Esophagus squamous epithelium (tissue), 5 donors: ENCODE results near the gene HSBP1. TPM values are rescaled to one million over a fixed set of nuclear protein-coding genes. Genes with fewer than 3 reads are reported as not detected.

ENCODE experiments used
- DNase-seq: peaks from one replicate; lab custom pipeline; 2025; lab: John Stamatoyannopoulos, UW
- H3K27ac ChIP-seq, 4 donors: fragments of 200-600 bp; sonication (generic); one replicate each; pipeline ENCODE4 v1.5.1; 2016 to 2019; ENCODE audit warnings: mild to moderate bottlenecking in 1 of 4
- H3K27me3 ChIP-seq, 4 donors: fragments of 200-600 bp; sonication (generic); 1 replicate in 3 of 4; 2 replicates in 1 of 4; pipeline versions ENCODE4 v1.5.1 to v1.6.0; 2017 to 2021; ENCODE audit warnings: antibody characterized with exemption in 1 of 4
- H3K36me3 ChIP-seq, 3 donors: fragments of 200-600 bp; sonication (generic); one replicate each; pipeline ENCODE4 v1.5.1; 2016 to 2019
- H3K4me1 ChIP-seq, 3 donors: fragments of 200-600 bp; sonication (generic); one replicate each; pipeline ENCODE4 v1.5.1; 2017 to 2019
- H3K4me3 ChIP-seq, 4 donors: fragments of 200-600 bp; sonication (generic); 1 replicate in 3 of 4; 2 replicates in 1 of 4; pipeline ENCODE4 v1.5.1; 2016 to 2019; ENCODE audit warnings: mild to moderate bottlenecking in 2 of 4, moderate library complexity in 1 of 4
- H3K9me3 ChIP-seq, 3 donors: fragments of 200-600 bp; sonication (generic); one replicate each; pipeline ENCODE4 v1.5.1; 2016 to 2019
- POLR2A ChIP-seq, 4 donors: fragments of 450-650 bp; IDR thresholded peaks; one replicate each; pipeline ENCODE4 v1.6.1; 2017; ENCODE audit warnings: antibody characterized with exemption in 4 of 4, mild to moderate bottlenecking in 4 of 4, moderate library complexity in 3 of 4
- WGBS, 2 donors: methylation state at CpG; one replicate each; pipeline ENCODE4 v1.1.5; 2018; 5-methylcytosine and 5-hydroxymethylcytosine counted together
- intact Hi-C: fragments of 100-400 bp; cut with DNase I; formaldehyde crosslinking; loops from one replicate; pipeline ENCODE4 v1.15.0; 2022
- total RNA-seq, 4 donors: library from RNA; depleted of rRNA; stranded (reverse); fragments of >200 nt; gene quantifications; one replicate each; pipeline ENCODE4 v1.1.0, GENCODE V29; 2016
- TF ChIP-seq, protein P1 (sequence below), 6 experiments: fragments of 450-650 bp in 4 of 6; fragments of 200-600 bp in 2 of 6; sonication (generic) in 2 of 6; IDR thresholded peaks; one replicate each; pipeline ENCODE4 v1.5.1; 2016 to 2019; ENCODE audit warnings: antibody characterized with exemption in 6 of 6, mild to moderate bottlenecking in 4 of 6, moderate library complexity in 4 of 6
- donor health status: DM: yes; HTN: yes; CAD: no.

The HSBP1 gene
- total RNA-seq, 4 donors from 2014 or later = 18.2 to 32.4 (median 23.3) TPM

DNA sequence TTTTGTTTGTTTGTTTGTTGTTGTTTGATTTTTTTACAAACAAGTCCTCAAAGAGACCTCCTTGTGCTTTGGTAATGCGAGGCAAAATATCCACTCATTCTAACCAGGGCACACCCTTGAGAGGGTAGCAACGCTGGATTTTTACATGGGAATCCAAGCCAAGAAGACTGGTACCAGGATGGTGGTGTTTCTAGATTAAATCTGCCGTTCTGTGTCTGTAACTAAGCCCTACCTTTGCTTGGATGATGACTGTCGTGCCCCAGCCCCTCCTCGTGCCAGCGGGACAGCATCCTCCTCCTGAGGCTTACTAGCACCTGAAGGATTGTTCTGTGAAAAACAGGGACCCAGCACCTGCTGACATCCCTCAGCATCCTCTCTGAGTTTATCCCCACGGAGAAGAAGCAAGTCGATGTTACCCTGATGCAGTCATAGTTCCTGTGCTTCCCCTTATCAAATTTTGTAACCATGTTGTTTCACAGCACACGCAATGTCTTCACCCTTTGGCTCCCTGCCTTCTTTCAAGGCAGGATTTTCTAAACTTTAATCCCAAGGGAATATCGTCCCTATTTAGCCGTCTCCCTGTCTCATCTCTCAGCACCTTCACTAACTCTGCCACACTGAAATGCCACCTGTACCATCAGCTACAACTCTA lies 5.1 kb upstream of the HSBP1 start:
- no peaks in the 10 kb centered on the region for H3K9me3 ChIP-seq
- H3K4me3 ChIP-seq = peak overlapping the region; percentile 13 to 55 (median 30)
- no peak for TF ChIP-seq POLR2A (IDR thresholded peaks at IDR 0.05)
- TF ChIP-seq, protein P1, sequence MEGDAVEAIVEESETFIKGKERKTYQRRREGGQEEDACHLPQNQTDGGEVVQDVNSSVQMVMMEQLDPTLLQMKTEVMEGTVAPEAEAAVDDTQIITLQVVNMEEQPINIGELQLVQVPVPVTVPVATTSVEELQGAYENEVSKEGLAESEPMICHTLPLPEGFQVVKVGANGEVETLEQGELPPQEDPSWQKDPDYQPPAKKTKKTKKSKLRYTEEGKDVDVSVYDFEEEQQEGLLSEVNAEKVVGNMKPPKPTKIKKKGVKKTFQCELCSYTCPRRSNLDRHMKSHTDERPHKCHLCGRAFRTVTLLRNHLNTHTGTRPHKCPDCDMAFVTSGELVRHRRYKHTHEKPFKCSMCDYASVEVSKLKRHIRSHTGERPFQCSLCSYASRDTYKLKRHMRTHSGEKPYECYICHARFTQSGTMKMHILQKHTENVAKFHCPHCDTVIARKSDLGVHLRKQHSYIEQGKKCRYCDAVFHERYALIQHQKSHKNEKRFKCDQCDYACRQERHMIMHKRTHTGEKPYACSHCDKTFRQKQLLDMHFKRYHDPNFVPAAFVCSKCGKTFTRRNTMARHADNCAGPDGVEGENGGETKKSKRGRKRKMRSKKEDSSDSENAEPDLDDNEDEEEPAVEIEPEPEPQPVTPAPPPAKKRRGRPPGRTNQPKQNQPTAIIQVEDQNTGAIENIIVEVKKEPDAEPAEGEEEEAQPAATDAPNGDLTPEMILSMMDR (IDR thresholded peaks at IDR 0.05) = no peak
- intact Hi-C loops = no loop called here
- H3K27me3 ChIP-seq = no peaks in the 10 kb centered on the region
- peak overlapping the region; percentile 39 to 84 (median 74) for H3K27ac ChIP-seq
- WGBS, 2 donors = 32 to 42% methylated on average over 11 of the region's 11 CpGs
- no peak for DNase-seq
- H3K4me1 ChIP-seq = peaks cover 8 to 42% (median 10%) of the 10 kb centered on the region in 3 donors
- no peaks in the 10 kb centered on the region for H3K36me3 ChIP-seq

DNA sequence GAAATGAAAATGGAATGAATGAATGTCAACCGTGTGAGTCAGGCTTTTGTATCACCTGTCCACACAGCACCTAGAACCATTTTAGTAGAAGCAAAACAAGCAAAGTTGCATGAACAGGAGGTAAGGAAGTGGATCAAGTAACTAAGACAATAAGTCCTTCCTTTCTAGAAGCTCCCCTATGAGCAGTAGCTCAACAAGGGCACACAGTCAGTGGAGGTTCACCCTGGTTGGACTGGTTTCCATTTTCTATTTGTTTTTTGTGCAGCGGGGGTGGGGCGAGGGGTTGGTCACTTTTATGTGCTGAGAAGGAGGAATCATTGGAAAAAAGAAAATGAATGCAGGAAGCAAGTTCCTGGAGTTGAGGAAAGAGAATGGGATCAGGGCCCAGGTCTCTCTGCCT lies 4.0 kb upstream of the HSBP1 start:
- WGBS, 2 donors = 61 to 68% methylated on average over 3 of the region's 3 CpGs
- Histone ChIP-seq H3K27ac (peak overlapping the region; percentile 37 to 84 (median 76)), H3K4me3 (no peak overlapping the region), H3K9me3 (no peaks in the 10 kb centered on the region), H3K27me3 (no peaks in the 10 kb centered on the region), H3K36me3 (no peaks in the 10 kb centered on the region), H3K4me1 (peaks cover 12 to 46% (median 13%) of the 10 kb centered on the region in 3 donors)
- intact Hi-C loops = no loop called here
- DNase-seq = no peak
- TF ChIP-seq, protein P1 (IDR thresholded peaks at IDR 0.05) = no peak
- no peak for TF ChIP-seq POLR2A (IDR thresholded peaks at IDR 0.05)

DNA sequence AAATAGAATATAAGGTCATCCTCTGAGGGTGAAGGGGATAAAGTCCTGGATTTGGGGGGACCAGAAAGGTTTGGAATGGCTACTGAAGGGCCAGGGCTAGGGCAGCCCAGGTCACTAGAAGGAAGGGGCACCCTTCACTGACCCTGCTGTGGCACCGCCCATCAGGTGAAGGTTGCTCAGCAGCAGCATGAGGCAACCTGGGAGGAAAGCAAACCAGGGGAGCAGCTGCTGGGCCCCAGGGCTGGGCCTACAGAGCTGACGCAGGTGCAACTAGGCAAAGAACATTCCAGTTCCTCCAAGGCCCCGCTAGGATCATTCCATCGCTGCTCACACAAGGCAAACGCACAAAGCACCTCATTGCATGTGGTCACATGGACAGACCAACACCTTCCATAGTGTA lies 3.4 kb upstream of the HSBP1 start:
- DNase-seq = no peak
- Histone ChIP-seq H3K36me3 (no peaks in the 10 kb centered on the region), H3K4me1 (peaks cover 16 to 52% (median 19%) of the 10 kb centered on the region in 3 donors), H3K9me3 (no peaks in the 10 kb centered on the region), H3K4me3 (no peak overlapping the region), H3K27me3 (no peaks in the 10 kb centered on the region), H3K27ac (peak overlapping the region; percentile 37 to 84 (median 76))
- intact Hi-C loops = no loop called here
- WGBS, 2 donors = 76 to 95% methylated on average over 2 to 5 of the region's 5 CpGs
- TF ChIP-seq POLR2A (IDR thresholded peaks at IDR 0.05) = no peak

DNA sequence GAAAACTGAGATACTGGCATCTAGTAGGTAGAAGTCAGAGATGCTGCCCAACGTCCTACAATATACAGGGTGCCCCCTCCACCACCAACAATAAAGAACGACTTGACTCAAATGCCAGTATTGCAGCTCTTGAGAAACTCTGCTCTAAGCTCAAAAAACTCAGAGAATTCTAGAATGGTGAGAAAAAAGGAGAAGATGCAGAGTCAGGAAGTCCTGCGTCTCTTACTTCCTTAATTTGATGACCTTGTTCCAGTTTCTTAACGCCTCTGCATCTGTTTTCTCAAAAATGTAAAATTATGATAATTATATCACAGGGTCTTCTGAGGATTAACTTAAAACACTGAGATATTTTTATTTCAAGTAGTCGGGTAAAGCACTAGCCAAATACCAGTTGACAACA lies 1.7 kb upstream of the HSBP1 start:
- no peak for TF ChIP-seq POLR2A (IDR thresholded peaks at IDR 0.05)
- TF ChIP-seq, protein P1 (IDR thresholded peaks at IDR 0.05) = no peak
- intact Hi-C loops = no loop called here
- Histone ChIP-seq H3K27me3 (no peaks in the 10 kb centered on the region), H3K36me3 (peaks cover 0 to 11% (median 0%) of the 10 kb centered on the region in 3 donors), H3K9me3 (no peaks in the 10 kb centered on the region), H3K27ac (no peak overlapping the region), H3K4me1 (peaks cover 25 to 68% (median 34%) of the 10 kb centered on the region in 3 donors), H3K4me3 (no peak overlapping the region)
- DNase-seq = no peak
- WGBS, 2 donors = 53 to 56% methylated on average over 5 of the region's 5 CpGs

DNA sequence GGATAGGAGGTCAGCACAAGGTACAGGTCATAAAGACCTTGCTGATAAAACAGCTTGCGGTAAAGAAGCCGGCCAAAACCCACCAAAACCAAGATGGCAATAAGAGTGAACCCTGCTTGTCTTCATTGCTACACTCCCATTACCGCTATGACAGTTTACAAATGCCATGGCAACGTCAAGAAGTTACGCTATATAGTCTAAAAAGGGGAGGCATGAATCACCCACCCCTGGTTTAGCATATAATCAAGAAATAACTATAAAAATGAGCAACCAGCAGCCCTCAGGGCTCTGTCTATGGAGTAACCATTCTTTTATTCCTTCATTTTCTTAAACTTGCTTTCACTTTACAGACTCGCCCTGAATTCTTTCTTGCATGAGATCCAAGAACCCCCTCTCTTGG lies 1.0 kb upstream of the HSBP1 start:
- Histone ChIP-seq H3K9me3 (no peaks in the 10 kb centered on the region), H3K4me1 (peaks cover 26 to 67% (median 35%) of the 10 kb centered on the region in 3 donors), H3K4me3 (no peak overlapping the region), H3K36me3 (peaks cover 0 to 18% (median 0%) of the 10 kb centered on the region in 3 donors), H3K27ac (peak overlapping the region in 2 of 4 donors; percentile 89 to 90), H3K27me3 (no peaks in the 10 kb centered on the region)
- DNase-seq = no peak
- no peak for TF ChIP-seq POLR2A (IDR thresholded peaks at IDR 0.05)
- TF ChIP-seq, protein P1 (IDR thresholded peaks at IDR 0.05) = no peak
- 82 to 87% methylated on average over 6 of the region's 6 CpGs for WGBS, 2 donors
- intact Hi-C loops = no loop called here
